Measurements from ENCODE around the gene KCNJ9.

The KCNJ9 gene

DNA sequence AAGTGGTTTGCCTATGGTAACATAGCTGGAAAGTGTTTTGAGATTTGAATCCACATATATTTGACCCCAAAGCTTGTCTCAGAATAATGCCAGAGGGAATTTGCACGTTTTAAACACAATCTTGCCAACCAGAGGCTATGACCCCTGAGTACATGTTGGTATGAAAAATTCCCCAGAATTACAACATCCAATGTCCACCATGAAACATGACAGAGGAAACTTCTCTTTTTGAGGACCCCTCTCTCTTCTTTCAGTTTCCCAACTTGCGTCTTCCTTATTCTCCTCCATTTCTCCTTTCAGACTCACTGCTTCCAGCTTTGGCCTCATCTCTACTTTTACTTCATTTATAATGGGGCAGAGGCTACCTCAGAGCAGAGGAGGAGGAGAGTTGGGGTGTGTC lies 5.5 kb upstream of the KCNJ9 start:
- no peaks in the 10 kb centered on the region for H3K9me3 ChIP-seq (ENCODE audit: control insufficient read depth, low read length)
- TF ChIP-seq, protein P1, sequence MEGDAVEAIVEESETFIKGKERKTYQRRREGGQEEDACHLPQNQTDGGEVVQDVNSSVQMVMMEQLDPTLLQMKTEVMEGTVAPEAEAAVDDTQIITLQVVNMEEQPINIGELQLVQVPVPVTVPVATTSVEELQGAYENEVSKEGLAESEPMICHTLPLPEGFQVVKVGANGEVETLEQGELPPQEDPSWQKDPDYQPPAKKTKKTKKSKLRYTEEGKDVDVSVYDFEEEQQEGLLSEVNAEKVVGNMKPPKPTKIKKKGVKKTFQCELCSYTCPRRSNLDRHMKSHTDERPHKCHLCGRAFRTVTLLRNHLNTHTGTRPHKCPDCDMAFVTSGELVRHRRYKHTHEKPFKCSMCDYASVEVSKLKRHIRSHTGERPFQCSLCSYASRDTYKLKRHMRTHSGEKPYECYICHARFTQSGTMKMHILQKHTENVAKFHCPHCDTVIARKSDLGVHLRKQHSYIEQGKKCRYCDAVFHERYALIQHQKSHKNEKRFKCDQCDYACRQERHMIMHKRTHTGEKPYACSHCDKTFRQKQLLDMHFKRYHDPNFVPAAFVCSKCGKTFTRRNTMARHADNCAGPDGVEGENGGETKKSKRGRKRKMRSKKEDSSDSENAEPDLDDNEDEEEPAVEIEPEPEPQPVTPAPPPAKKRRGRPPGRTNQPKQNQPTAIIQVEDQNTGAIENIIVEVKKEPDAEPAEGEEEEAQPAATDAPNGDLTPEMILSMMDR (IDR thresholded peaks at IDR 0.05) = no peak
- H3K4me2 ChIP-seq (ENCODE audit: low read length) = no peak overlapping the region
- H3K27ac ChIP-seq = no peak overlapping the region
- H3K9ac ChIP-seq = no peak overlapping the region
- no peak overlapping the region for H3K4me3 ChIP-seq (ENCODE audit: low read depth, low read length)
- no peaks in the 10 kb centered on the region for H3K27me3 ChIP-seq (ENCODE audit: control insufficient read depth, insufficient read depth, low read length)
- H2AFZ ChIP-seq = no peak overlapping the region
- no peaks in the 10 kb centered on the region for H3K79me2 ChIP-seq
- H3K36me3 ChIP-seq (ENCODE audit: control insufficient read depth, insufficient read depth, low read length) = no peaks in the 10 kb centered on the region
- no peaks in the 10 kb centered on the region for H3K4me1 ChIP-seq

DNA sequence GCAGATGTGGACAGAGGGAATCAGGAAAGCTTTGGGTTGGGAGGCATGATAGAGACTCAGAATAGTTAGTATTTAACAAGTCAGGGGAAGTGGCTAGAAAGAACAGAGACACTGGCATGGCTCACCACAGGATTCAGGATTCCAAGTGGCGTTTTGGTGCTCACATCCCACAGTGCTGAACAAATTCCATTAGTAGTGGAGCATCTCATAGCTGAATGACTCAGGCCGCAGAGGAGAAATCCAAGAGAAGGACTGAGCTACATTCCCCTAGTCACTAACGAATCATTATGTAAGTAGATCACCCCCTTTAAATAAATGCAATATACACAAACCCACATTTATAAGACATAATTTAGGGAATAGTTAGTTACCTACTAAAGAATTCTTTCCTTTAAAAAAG lies 5.0 kb upstream of the KCNJ9 start:
- no peak overlapping the region for H3K4me2 ChIP-seq (ENCODE audit: low read length)
- H3K4me1 ChIP-seq = no peaks in the 10 kb centered on the region
- no peak overlapping the region for H3K27ac ChIP-seq
- H2AFZ ChIP-seq = no peak overlapping the region
- no peaks in the 10 kb centered on the region for H3K36me3 ChIP-seq (ENCODE audit: control insufficient read depth, insufficient read depth, low read length)
- H3K4me3 ChIP-seq (ENCODE audit: low read depth, low read length) = no peak overlapping the region
- H3K27me3 ChIP-seq (ENCODE audit: control insufficient read depth, insufficient read depth, low read length) = no peaks in the 10 kb centered on the region
- no peaks in the 10 kb centered on the region for H3K79me2 ChIP-seq
- H3K9ac ChIP-seq = no peak overlapping the region
- no peaks in the 10 kb centered on the region for H3K9me3 ChIP-seq (ENCODE audit: control insufficient read depth, low read length)
- TF ChIP-seq, protein P1 (IDR thresholded peaks at IDR 0.05) = no peak

DNA sequence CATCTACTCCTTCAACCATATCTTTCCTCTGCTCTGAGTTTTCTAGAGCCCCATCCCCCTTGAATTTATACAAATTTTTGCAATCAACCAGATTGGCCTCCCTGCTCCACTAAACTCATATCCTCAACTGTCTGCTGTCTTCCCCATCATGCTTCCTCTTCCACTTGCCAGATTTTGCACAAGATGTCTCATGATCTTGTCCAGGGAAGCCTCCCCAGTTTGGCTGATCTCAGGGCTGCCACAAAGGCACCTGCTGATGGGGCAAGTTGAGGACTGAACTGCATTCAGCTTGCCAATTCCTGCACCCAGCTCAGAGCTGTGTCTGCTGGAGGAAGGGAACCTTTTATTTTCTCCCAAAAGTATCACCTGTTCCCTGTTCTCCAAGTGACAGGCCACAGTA lies 3.9 kb upstream of the KCNJ9 start:
- Histone ChIP-seq H3K4me2 (ENCODE audit: low read length) (no peak overlapping the region), H3K27ac (no peak overlapping the region), H3K27me3 (ENCODE audit: control insufficient read depth, insufficient read depth, low read length) (no peaks in the 10 kb centered on the region), H3K79me2 (no peaks in the 10 kb centered on the region), H2AFZ (no peak overlapping the region), H3K4me1 (no peaks in the 10 kb centered on the region), H3K36me3 (ENCODE audit: control insufficient read depth, insufficient read depth, low read length) (no peaks in the 10 kb centered on the region), H3K9me3 (ENCODE audit: control insufficient read depth, low read length) (no peaks in the 10 kb centered on the region), H3K4me3 (ENCODE audit: low read depth, low read length) (no peak overlapping the region), H3K9ac (no peak overlapping the region)
- TF ChIP-seq, protein P1 (IDR thresholded peaks at IDR 0.05) = no peak

DNA sequence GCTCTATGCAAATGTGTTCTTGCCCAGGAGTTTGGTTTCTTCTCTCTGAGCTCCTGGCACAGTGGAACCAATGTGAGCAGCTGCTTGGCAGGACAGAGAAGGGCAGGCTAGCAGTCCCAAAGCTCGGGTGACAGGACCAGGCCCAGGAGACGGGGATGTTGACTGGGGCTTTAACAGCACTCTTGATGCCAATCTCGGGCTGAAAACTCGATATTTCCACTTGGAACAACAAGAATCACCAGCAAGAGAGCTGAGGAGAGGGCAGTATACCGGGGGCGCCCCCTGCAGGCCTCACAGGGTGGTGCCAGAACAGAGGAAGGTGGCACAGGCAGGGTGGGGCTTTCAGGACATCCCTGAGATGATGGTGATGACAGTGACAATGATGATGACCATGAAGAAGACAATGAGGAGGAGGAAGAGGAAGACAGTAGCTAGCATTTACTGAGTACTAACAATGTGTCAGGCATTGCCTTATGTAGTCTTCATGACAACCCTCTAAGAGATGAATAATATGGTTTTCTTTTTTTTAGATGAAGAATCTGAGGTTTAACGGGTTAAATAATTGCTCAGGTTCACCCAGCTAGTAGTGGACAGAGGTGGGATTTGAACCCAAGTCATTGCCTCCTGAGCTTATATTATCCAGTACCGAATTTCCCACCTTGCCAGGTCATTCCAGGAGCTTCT lies 2.7 kb upstream of the KCNJ9 start:
- TF ChIP-seq, protein P1 (IDR thresholded peaks at IDR 0.05) = peak; percentile 61
- Histone ChIP-seq H3K79me2 (no peaks in the 10 kb centered on the region), H2AFZ (no peak overlapping the region), H3K9me3 (ENCODE audit: control insufficient read depth, low read length) (no peaks in the 10 kb centered on the region), H3K9ac (no peak overlapping the region), H3K27ac (no peak overlapping the region), H3K4me3 (ENCODE audit: low read depth, low read length) (no peak overlapping the region), H3K4me1 (no peaks in the 10 kb centered on the region), H3K36me3 (ENCODE audit: control insufficient read depth, insufficient read depth, low read length) (no peaks in the 10 kb centered on the region), H3K27me3 (ENCODE audit: control insufficient read depth, insufficient read depth, low read length) (no peaks in the 10 kb centered on the region), H3K4me2 (ENCODE audit: low read length) (no peak overlapping the region)

DNA sequence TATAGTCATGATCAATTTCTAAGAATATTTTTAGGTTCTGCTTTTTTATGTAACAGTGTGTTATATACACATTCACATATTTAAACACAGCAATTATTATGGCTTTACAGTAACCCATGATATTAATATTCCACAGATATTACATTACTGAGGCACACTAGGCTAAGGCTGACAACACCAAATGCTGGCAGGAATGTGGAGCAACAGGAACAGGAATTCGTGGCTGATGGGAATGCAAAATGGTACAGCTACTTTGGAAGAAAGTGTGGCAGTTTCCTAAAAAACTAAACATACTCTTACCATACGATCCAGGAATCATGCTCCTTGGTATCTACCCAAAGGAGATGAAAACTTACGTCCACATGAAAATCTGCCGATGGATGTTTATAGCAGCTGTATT lies 1.9 kb upstream of the KCNJ9 start:
- H3K27ac ChIP-seq = no peak overlapping the region
- H3K4me1 ChIP-seq = no peaks in the 10 kb centered on the region
- no peak overlapping the region for H3K4me3 ChIP-seq (ENCODE audit: low read depth, low read length)
- H3K9me3 ChIP-seq (ENCODE audit: control insufficient read depth, low read length) = no peaks in the 10 kb centered on the region
- TF ChIP-seq, protein P1 (IDR thresholded peaks at IDR 0.05) = no peak
- H2AFZ ChIP-seq = no peak overlapping the region
- no peaks in the 10 kb centered on the region for H3K27me3 ChIP-seq (ENCODE audit: control insufficient read depth, insufficient read depth, low read length)
- H3K9ac ChIP-seq = no peak overlapping the region
- H3K4me2 ChIP-seq (ENCODE audit: low read length) = no peak overlapping the region
- no peaks in the 10 kb centered on the region for H3K79me2 ChIP-seq
- no peaks in the 10 kb centered on the region for H3K36me3 ChIP-seq (ENCODE audit: control insufficient read depth, insufficient read depth, low read length)

Measured in parathyroid adenoma (tissue), 2 donors.